ENCODE measurements around the gene CCDC9.

The CCDC9 gene

DNA sequence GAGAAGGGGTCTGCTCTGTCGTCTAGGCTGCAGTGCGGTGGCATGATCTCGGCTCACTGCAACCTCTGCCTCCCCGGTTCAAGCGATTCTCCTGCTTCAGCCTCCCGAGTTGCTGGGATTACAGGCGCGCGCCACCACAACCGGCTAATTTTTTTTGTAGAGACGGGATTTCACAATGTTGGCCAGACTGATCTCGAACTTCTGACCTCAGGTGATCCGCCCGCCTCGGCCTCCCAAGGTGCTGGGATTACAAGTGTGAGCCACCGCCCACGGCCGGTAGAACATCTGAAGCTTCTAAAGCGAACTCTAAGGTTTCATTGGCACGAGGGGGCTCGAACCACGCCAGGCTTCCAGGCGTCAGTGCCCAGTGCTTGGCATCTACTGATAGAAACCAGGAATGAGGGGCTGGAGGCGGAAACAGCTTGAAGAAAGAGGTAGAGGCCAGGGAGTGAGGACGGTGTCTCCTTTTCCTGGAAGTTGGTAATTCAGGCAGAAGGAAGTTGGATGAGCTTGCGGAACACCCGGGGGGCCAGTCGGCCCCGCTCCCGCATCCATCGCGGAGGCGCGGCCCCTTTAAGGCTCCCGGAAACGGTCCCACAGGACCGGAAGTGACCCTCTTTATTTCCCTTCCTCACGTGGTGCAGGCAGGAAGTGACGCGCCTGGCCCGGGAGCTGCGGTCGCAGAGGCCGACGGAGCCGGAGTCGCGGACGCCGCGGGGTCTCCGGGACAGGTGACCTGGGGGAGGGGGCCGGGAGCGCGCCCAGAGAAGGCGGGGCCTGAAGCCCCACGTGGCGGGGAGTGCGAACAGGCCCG, at the start of gene CCDC9:
CCDC9 (plus strand) TSS at position 647 of the 814 bp plus-strand sequence. CDS start 1,876 bp downstream, outside the sequence.
- peak; percentile 96 for DNase-seq

DNA sequence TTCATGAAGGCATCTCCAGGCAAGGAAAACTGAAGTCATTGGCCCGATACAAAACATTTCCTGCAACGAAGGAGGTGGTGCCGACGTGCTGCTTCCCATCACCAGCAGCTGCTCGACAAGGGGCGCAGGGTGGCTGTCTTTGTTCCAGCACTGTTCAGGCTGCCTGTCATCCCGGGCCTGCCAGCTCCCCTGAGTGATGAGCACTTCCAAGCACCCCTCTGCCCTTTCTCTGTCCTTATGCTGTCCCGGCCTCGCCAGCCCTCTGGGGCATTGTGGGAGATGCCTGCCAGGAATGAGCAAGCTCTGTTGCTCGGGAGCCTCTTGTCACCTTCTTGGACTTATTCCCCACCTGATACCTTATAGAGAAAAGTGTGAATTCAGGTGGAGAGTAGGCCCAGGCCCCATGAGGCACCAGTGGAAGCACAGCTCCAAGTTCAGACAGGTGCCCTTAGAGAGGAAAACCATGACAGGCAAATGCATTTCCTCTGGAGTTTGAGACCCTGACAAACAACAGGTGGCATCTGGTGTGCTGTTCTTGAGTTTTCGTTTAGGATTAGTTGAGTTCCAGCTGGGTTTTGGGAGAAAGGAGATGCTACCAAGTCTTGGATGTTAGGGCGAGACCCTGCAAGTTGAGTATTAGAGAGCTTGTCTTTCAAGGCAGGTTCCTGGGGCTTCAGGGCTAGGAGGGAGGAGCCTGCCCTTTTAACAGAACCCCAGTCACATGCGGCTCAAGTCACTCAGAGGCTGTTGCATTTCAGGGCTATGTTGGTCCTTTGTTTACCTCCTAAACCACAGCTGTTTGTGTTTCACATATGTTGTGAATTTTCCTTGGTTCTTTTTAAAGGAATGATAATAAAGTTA, 46.8 kb upstream of the CCDC9 start:
- DNase-seq, result no peak

DNA sequence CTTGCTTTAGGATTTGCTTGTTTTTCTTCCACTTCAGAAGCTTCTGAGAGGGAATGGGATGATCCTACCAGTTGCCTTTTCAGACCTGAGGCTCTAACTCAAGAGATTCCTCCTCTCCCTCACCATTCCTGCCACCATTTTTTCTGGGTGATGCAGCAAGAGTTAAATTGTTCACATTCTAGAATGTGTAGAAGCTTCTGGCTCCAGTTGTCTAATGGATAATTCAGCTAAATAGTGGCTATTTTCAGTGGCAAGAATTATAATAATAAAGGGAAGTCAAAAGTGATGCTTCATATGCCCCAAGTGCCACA, 46.2 kb upstream of the CCDC9 start:
- no peak for DNase-seq

DNA sequence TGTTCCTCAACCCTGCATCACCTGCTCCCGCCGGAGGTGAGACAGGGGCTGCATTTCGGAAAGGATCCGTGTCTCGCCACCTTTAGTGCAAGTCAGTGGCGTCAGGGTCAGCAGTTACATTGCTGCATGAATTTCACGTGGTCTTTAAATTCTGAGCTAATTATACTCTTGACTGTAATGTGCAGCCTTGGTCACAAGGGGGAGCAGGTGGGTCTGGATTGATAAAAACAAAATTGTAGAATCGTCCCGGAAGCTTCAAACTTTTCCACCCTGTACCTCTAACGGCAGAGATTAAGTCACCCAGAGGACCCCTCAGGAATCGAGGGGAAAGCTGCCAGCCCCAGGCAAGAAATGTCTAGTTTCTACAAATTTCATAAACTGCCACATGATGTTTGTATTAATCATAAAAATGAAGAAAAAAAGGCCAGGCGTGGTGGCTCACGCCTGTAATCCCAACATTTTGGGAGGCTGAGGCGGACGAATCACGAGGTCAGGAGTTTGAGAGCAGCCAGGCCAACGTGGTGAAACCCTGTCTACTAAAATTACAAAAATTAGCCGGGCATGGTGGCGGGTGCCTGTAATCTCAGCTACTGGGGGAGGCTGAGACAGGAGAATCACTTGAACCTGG, 45.5 kb upstream of the CCDC9 start:
- DNase-seq, result peak; percentile 47

DNA sequence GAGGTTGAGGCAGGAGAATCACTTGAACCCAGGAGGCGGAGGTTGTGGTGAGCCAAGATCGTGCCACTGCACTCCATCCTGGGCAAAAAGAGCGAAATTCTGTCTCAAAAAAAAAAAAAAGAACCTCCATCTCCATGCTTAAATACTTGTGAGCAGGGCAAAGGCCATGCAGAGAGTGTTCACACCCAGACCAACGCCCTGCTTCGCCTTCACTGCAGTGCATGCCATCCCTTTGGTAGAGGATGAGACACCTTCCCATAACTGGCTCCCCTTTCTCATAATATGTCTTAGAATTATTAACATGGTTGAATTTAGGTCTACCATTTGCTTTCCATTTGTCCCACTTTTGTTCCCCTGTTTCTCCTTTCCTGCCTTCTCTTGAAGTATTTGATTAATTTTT, 40.7 kb upstream of the CCDC9 start:
- DNase-seq, result no peak

DNA sequence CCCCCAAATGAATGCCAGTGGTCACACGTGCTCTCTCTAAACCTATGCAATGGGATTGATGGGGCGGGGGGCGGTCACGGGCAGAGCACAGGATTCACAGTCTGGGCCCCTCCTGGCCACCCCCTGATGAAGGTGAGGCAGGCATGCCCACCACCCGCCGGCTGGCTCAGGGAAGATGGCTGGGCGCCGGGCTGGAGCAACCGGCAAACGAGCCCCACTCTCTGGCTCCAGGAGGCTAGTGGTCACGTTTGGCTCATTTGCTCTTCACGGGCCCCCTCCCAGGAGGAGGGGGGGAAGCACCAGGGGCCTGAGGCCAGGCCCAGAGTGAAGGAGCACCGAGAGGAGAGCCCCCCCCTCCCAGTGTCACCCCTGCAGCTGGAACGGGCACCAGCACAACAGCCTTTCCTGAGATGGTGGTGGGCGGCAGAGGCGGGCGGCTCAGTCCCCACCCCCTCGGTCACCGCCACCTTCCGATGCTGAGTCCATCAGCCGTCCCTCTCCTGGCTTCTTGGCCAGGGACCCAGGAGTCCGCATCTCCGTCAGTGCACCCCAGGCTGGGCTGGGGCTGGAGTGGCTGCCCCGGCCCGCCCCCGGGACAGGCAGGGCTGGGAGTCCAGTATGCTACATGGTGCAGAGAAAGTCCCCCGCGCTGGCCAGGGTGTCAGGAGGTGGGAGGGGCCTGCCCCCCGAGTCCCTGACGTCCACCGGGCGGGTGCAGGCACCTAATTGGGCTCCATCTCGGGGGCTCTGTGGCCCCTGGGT, 35.1 kb upstream of the CCDC9 start:
- no peak for DNase-seq

DNA sequence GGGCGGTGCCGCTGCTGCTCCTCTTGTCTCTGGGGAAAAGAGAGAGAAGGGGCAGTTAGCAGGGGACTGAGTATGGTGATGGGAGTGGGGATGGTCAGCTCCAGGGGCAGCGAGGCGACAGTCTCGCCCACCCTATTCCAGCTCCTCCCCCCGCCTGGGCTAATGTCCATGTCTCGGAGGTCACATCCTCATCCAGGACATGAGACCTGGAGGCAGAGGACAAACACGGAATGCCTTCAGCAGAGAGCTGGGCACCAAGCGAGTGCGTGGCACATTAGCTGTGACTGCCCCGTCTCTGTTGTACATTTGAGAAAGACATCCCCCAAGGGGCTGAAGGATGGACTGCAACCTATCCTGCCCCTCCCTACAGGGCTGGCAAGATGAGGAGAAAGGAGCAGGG, 34.4 kb upstream of the CCDC9 start:
- no peak for DNase-seq

DNA sequence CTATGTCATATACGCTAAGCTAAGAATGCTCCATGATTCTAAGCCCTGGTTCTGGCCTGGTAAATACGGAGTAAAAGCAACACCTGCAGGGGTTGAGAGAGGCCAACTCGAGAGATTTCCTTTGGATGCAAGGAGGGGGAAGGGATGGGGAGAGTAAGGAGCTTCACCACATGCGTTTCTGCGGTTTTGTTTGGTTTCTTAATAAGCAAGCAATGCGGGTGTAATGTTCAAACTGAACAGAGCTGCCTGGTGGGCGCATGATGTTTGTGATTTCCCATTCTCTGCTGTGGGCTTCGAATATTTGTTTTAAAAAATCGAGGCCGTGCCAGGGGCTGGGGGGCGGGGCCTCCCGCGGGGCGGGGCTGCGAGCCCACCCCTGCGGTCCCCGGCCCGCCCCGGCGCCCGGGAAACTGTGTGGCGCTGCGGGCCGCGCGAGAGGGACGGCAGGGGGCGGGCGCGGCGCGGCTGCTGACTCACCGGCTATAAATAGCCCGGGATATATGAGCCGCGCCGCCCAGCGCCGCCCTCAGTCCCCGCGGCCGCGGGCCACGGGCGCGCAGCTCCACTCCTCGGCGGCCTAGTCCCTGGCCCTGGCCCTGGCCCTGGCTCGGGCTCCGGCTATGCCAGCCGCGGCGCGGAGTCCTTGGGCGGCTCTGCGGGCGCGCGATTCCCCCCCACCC, 30.4 kb upstream of the CCDC9 start:
- peak; percentile 76 for DNase-seq

DNA sequence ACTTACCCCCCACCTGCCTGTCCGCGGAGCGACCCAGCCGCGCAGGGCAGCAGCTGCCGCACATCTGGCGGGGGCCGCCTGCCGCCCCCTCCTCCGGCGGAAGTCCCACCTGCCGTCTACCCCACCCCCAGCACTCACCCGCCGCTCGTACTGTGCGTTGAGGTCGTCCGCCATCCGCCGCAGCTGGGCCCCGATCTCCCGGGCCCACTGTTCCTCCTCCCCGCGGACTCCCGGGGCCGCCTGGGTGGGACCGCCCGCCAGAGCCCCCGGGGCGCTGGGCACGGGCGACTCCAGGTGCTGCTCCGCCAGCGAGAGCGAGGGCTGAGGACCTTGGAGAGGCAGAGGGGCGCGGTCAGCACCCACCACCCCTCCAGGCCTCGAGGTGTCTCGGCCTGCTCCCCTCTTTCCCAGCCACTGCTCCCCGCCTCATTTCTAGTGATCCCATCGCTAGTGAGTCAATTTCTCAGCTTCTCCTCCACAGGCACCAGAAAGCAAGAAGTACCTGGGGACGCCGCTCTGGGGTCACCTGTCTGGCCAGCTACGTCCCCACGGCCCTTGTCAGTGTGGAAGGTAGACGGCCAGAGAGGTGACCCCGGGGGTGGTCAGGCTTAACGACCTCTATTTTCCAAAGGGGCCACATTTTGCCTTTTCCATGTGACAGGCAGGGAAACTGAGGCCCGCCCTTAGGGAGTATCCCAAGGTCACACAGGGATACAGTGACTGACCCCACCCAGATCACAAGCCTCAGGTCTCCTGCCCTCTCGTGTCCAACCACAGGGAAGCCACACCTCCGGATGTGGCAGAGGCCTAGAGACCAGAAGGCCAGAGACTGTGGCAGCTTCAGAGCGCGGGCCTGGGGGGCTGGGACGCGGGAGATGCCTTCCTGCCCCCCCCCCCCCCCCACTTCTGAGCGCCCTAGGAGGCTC, 29.6 kb upstream of the CCDC9 start:
- peak; percentile 68 for DNase-seq

DNA sequence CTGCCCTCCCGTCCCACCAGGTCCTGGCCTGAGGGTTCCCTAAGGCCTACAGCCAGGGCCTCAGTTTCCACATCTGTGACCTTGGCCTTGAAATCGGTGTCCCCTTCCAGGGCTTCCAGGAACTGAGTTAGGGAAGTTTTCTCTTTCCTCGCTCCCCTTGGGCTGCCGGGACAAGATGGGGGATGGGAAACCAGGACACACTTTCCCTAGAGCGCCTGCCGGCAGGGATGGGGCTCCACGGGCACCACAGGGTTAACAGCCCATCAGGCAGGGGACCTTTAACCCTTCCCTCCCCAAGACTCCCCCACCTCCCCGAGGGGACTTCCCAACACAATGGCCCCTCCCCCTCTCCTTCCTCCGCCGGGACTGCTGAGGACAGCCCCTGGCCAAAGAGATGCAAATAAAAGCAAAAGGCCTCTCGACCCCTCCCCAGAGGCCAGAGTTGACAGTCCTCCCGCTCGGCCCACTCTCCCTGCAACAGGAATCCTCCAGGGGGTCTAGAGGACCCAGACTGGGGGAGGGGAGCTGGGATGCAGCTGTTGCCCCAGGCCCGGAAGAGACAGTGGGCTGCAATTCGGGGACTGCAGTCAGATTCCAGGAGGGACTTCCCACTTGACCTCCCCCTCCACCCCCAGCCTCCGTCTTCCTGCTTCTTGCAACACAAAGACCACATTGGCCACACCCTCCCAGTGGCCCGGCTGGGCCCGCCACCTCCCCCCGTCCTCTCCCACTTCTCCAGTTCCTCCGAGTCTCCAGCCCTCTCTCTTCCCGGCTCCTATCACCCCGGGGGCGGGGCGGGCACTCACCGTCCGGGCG, 28.8 kb upstream of the CCDC9 start:
- DNase-seq, result peak; percentile 71

DNA sequence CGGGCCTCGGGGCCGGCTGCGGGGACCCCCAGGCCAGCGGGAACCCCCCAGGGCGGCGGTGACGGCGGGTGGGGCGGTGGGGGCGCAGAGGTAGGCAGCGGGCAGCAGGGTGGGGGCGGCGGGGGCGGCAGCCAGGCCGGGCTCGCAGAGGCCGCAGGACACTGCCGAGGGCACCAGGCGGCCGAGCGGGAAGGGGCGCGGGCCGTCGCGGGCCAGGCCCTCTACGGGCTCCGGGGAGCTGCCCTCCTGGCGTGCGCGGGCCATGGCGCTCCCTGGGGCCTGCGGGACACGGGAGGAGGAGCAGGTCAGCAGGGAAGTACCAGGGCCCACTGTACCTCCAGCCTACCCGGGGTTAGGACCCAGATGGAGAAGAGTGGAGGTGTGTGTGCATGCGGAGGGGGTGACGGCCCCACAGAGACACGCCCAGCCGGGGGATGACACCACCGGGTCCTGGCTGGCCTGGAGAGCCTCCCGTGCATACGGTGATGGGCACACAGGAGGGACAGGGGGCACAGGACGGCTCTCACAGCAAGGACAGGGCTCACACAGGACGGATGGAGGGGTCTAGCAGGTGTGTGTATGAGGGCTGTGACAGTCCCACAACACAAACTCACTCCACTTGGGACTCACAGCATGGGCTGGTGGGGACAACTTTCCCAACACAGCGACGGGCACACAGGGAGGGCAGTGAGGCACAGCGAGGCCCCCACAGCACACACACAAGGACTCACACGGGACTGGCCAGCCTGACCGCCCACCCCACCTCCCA, 28.0 kb upstream of the CCDC9 start:
- peak; percentile 11 for DNase-seq

DNA sequence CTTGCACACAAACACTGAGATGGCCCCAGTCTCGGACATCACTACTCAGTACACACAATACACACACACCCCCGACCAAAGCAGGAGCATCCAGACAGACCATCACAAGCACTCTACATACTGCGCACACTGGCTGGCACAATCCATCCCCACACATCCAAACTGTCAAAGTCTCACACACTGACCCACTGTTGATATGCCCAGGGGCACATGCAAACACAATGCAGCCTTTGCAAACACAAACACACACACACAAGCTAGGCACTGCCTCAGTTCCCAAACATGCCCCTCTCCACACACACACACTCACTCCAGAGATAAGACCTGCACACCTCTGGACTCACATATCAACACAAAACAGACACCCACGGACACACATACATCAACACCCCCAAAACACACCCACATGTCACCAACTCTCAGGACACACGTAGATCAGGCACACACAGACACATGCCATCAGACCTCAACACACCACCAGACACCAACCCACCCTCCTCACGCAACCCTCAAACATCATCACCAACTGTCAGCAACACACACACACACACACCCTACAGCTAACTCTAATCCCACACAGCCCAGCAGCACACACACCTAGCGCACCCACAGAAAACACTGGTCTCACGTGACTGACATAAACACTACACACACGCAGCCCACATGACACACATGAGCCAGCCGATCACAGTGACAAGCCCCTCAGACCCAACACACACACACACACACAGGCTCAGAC, 27.2 kb upstream of the CCDC9 start:
- no peak for DNase-seq

DNA sequence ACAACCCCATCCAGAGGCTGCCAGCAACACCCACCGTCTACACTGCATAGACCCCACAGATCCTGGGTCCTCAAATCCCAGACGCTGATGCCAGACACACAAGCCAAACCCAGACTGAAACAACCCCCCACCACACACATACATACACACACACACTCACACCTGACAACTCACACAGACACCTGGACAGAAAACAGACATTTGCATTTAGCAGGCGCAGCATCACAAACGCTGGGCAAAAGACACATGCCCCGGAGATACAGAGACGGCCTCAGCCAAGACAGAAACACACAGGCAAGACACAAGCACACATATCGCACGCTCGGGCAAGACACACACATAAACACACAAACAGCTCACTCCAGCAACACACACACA, 26.7 kb upstream of the CCDC9 start:
- DNase-seq, result no peak

DNA sequence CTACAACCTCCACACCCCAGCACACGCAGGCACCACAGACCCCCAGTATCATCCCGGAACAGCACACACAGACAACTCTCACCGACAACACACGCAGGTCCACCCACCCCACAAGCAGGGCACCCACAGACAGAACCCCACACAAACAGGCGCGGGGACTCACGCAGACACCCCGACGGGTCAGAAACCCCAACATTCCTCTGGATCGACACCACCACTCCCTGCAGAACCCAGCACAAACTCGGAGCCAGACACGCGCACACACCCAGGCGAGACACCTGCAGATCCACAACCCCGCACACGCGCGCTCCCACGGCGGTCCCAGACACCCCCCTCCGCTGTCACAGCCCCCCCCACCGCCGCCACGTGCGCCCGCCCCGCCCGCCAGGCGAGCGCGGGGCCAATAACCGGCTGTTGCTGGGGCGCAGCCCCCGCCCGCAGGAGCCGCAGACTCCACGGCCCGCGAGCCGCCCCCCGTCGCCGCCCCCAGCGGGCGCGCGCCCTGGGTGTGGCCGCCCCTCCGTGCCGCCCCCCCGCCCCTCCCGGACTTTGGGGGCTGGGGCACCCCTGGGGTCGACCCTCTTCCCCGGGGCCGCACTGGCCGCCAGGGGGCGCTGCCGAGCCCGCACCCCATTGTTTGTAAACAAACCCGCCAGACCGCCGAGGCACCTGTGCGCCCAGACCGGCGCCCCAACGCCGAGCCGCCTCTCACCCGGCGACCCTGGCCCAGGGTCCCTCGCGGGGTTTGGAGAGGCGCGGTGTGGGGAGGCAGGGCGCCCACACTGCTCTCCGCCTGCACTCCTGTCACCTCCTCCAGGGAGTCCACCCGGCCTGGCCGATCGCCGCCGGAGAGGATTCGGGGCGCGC, 26.0 kb upstream of the CCDC9 start:
- no peak for DNase-seq

DNA sequence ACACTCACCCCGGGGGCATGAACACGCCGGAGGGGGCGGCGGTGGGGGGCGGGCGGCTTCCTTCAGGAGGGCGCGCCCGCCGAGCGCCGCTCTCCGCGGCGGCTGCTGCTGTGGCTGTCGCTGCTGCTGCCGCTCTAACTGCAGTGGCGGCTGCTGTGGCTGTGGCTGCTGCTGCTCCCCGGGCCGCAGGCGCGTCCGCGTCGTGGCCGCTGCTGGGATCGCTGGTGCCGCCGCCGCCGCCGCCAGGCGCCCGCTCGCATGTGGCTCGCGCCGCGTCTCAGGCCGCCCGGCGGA, 25.5 kb upstream of the CCDC9 start, which contains the start of gene BBC3:
BBC3 (minus strand) TSS at position 279 of the 294 bp plus-strand sequence. CDS start 2,768 bp downstream, outside the sequence.
- DNase-seq, result no peak

DNA sequence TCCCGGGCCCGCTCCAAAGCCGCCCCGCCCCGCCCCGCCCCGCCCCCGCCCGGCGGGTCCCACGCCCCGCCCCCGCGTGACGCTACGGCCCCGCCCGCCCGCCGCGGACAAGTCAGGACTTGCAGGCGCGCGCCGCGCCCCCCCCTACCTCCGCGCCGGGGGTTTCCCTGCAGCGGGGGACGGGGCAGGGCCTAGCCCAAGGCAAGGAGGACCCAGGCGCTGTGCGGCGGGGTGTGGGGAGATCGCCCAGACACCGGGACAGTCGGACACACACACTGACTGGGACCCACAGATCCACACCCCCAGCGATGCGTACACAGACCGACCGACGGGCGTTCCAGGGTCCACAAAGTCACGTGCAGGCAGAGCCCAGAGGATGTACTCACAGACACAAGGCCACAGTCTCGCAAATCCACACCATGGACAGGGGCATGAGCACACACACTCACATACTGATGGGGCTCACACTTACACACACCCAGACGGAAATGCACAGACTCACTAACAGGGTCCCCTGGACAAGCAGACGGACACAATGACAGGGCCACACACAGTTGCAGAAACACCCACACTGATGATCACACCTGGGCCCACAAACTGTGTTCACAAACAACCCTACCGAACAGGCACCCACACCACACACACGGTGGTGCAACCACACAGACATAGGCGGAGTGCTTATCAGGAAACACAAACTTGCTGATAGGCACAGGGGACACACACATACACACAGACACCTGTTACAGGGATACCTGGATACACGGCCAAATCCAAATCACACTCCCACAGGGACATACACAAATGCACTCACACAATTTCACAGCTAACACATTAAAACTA, 24.9 kb upstream of the CCDC9 start:
- DNase-seq, result no peak

Measured in DMS153 (cell line).